ENCODE data around the gene FRMD3. TPM values are rescaled to one million over a fixed set of nuclear protein-coding genes. Genes with fewer than 3 reads are reported as not detected.

The FRMD3 gene
- total and polyA plus RNA-seq, 4 donors: 0.16 to 0.75 (median 0.48) TPM

GRCh38 chr9:83489961-83490360, 48.2 kb downstream of the FRMD3 start:
- no peaks in the 10 kb centered on the region for H3K9me3 ChIP-seq (ENCODE audit: control insufficient read depth in 4 of 4, low read length in 3 of 4)
- no peak overlapping the region for H3K4me3 ChIP-seq (ENCODE audit: low read depth in 1 of 3, low read length in 3 of 3)
- 99% methylated on average over 1 of the region's 1 CpG for WGBS
- H3K4me1 ChIP-seq (ENCODE audit: control insufficient read depth in 4 of 4, insufficient read depth in 4 of 4, low read length in 3 of 4): no peaks in the 10 kb centered on the region
- H3K9ac ChIP-seq (ENCODE audit: low read depth in 1 of 2, low read length in 2 of 2): no peak overlapping the region
- no peaks in the 10 kb centered on the region for H3K27me3 ChIP-seq (ENCODE audit: control insufficient read depth in 4 of 4, insufficient read depth in 4 of 4, low read length in 3 of 4)
- TF ChIP-seq HNF4A (conservative IDR thresholded peaks at IDR 0.05) (no peak), GABPA (IDR thresholded peaks at IDR 0.05 in 1 of 2, conservative IDR thresholded peaks at IDR 0.05 in 1 of 2) (no peak), CTCF (IDR thresholded peaks at IDR 0.05; ENCODE audit: low read depth, low read length, missing input control) (no peak), RXRA (IDR thresholded peaks at IDR 0.05) (no peak), FOXA1 (IDR thresholded peaks at IDR 0.05) (no peak), REST (IDR thresholded peaks at IDR 0.05) (no peak), MAX (IDR thresholded peaks at IDR 0.05) (no peak), FOXA2 (IDR thresholded peaks at IDR 0.05) (no peak), JUND (IDR thresholded peaks at IDR 0.05) (no peak), EGR1 (IDR thresholded peaks at IDR 0.05; ENCODE audit: low read depth in 2 of 2) (no peak), NR2F2 (IDR thresholded peaks at IDR 0.05) (no peak), HNF4G (IDR thresholded peaks at IDR 0.05) (no peak)
- H3K36me3 ChIP-seq (ENCODE audit: control insufficient read depth in 4 of 4, insufficient read depth in 3 of 4, low read depth in 1 of 4, low read length in 3 of 4): peaks cover 0 to 1% (median 0%) of the 10 kb centered on the region in 4 donors
- no peak overlapping the region for H3K27ac ChIP-seq (ENCODE audit: low read depth in 1 of 2, low read length in 2 of 2)
- DNase-seq (ENCODE audit: low spot score): no peak

- TF ChIP-seq JUND (IDR thresholded peaks at IDR 0.05) (no peak), MAX (IDR thresholded peaks at IDR 0.05) (no peak), HNF4G (IDR thresholded peaks at IDR 0.05) (no peak), RAD21 (IDR thresholded peaks at IDR 0.05) (no peak)
- Histone ChIP-seq H3K4me3 (ENCODE audit: low read depth in 1 of 3, low read length in 3 of 3) (no peak overlapping the region), H3K4me1 (ENCODE audit: control insufficient read depth in 4 of 4, insufficient read depth in 4 of 4, low read length in 3 of 4) (no peaks in the 10 kb centered on the region), H3K36me3 (ENCODE audit: control insufficient read depth in 4 of 4, insufficient read depth in 3 of 4, low read depth in 1 of 4, low read length in 3 of 4) (no peaks in the 10 kb centered on the region), H3K27ac (ENCODE audit: low read depth in 1 of 2, low read length in 2 of 2) (no peak overlapping the region), H3K27me3 (ENCODE audit: control insufficient read depth in 4 of 4, insufficient read depth in 4 of 4, low read length in 3 of 4) (no peaks in the 10 kb centered on the region), H3K9me3 (ENCODE audit: control insufficient read depth in 4 of 4, low read length in 3 of 4) (peaks cover 0 to 1% (median under 1%) of the 10 kb centered on the region in 4 donors), H3K9ac (ENCODE audit: low read depth in 1 of 2, low read length in 2 of 2) (no peak overlapping the region)
- 84% methylated on average over 6 of the region's 6 CpGs for WGBS
- DNase-seq (ENCODE audit: low spot score): no peak
These were observed 53.2 kb downstream of the FRMD3 start for GRCh38 chr9:83484990-83485389.

GRCh38 chr9:83483223-83483622, 55.0 kb downstream of the FRMD3 start:
- Histone ChIP-seq H3K9ac (ENCODE audit: low read depth in 1 of 2, low read length in 2 of 2) (no peak overlapping the region), H3K4me3 (ENCODE audit: low read depth in 1 of 3, low read length in 3 of 3) (no peak overlapping the region), H3K36me3 (ENCODE audit: control insufficient read depth in 4 of 4, insufficient read depth in 3 of 4, low read depth in 1 of 4, low read length in 3 of 4) (no peaks in the 10 kb centered on the region), H3K27ac (ENCODE audit: low read depth in 1 of 2, low read length in 2 of 2) (no peak overlapping the region), H3K4me1 (ENCODE audit: control insufficient read depth in 4 of 4, insufficient read depth in 4 of 4, low read length in 3 of 4) (no peaks in the 10 kb centered on the region), H3K27me3 (ENCODE audit: control insufficient read depth in 4 of 4, insufficient read depth in 4 of 4, low read length in 3 of 4) (no peaks in the 10 kb centered on the region), H3K9me3 (ENCODE audit: control insufficient read depth in 4 of 4, low read length in 3 of 4) (peaks cover 0 to 3% (median 1%) of the 10 kb centered on the region in 4 donors)
- WGBS: 76% methylated on average over 2 of the region's 2 CpGs
- TF ChIP-seq FOXA1 (IDR thresholded peaks at IDR 0.05) (no peak), JUND (IDR thresholded peaks at IDR 0.05) (no peak), SP1 (IDR thresholded peaks at IDR 0.05) (no peak), HNF4A (conservative IDR thresholded peaks at IDR 0.05) (no peak), MAX (IDR thresholded peaks at IDR 0.05) (no peak), ZBTB33 (IDR thresholded peaks at IDR 0.05) (no peak), FOXA2 (IDR thresholded peaks at IDR 0.05) (no peak), TAF1 (conservative IDR thresholded peaks at IDR 0.05) (no peak), ATF3 (IDR thresholded peaks at IDR 0.05) (no peak)
- DNase-seq (ENCODE audit: low spot score): no peak
